IgD-negative memory B cell (primary cell): ENCODE results near the gene UTF1. TPM values are rescaled to one million over a fixed set of nuclear protein-coding genes. Genes with fewer than 3 reads are reported as not detected.
"Not testable (repeated sequence)": the region's sequence is repeated elsewhere in the genome, so short reads cannot be mapped to it uniquely, and the experiment has no call there.

ENCODE experiments used
- H3K27ac Mint-ChIP-seq, 3 donors: one replicate each; pipeline ENCODE4 v1.8.0; 2020 to 2022; ENCODE audit warnings: mild to moderate bottlenecking in 3 of 3, mixed read lengths in 3 of 3, moderate library complexity in 1 of 3
- H3K27me3 Mint-ChIP-seq: one replicate; pipeline ENCODE4 v1.8.0; 2021; ENCODE audit warnings: mixed read lengths
- H3K36me3 Mint-ChIP-seq: one replicate; pipeline ENCODE4 v1.8.0; 2020; ENCODE audit warnings: mild to moderate bottlenecking, mixed read lengths
- H3K4me1 Mint-ChIP-seq, 3 donors: one replicate each; pipeline ENCODE4 v1.8.0; 2020 to 2022; ENCODE audit warnings: mixed read lengths in 3 of 3, mild to moderate bottlenecking in 1 of 3
- H3K4me3 Mint-ChIP-seq, 4 donors: one replicate each; pipeline ENCODE4 v1.8.0; 2020 to 2022; ENCODE audit warnings: mild to moderate bottlenecking in 4 of 4, mixed read lengths in 4 of 4, moderate library complexity in 3 of 4
- H3K9me3 Mint-ChIP-seq, 3 donors: one replicate each; pipeline ENCODE4 v1.8.0; 2020 to 2021; ENCODE audit warnings: mixed read lengths in 3 of 3, mild to moderate bottlenecking in 1 of 3
- polyA plus RNA-seq: library from polyadenylated mRNA; unstranded; fragments of 300-500 nt; fragmentation: Illumina TruSeq; gene quantifications from one replicate; pipeline ENCODE4 v1.2.3, GENCODE V29; 2021

UTF1 gene
- polyA plus RNA-seq, 1 donor from 2014 or later = not detected

DNA sequence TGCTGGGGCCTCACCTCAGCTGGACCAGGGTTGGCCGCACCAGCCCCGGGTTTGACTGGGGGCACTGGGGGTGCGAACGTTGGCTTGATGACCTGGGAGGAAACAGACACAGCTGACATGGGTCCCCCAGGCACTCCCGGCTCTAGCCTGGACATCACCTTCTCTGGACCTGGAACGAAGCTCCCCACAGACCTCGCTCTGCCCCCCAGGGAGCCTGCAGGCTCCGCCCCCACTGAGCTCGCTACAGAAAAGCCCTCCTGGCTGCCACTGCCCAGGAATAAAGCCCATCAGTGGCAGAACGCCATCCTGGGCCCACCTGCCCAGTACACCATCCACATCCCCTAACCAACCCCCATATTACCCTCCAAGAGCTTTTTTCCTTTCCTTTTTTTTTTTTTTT is 33.7 kb downstream of the UTF1 start:
- Mint-ChIP-seq H3K36me3 (peaks cover 1% of the 10 kb centered on the region), H3K4me1 (peaks cover 16 to 34% (median 19%) of the 10 kb centered on the region in 3 donors), H3K27ac (peak overlapping the region in 2 of 3 donors; percentile 27 to 90), H3K9me3 (no peaks in the 10 kb centered on the region), H3K4me3 (peak overlapping the region in 2 of 4 donors; percentile 70 to 76), H3K27me3 (no peaks in the 10 kb centered on the region)

GRCh38 chr10:133264461-133264860 is 34.4 kb downstream of the UTF1 start:
- H3K4me3 Mint-ChIP-seq = peak overlapping the region; percentile 8 to 90 (median 76)
- H3K9me3 Mint-ChIP-seq = no peaks in the 10 kb centered on the region
- peaks cover 1% of the 10 kb centered on the region for H3K36me3 Mint-ChIP-seq
- peaks cover 10 to 29% (median 13%) of the 10 kb centered on the region in 3 donors for H3K4me1 Mint-ChIP-seq
- no peaks in the 10 kb centered on the region for H3K27me3 Mint-ChIP-seq
- H3K27ac Mint-ChIP-seq = peak overlapping the region in 2 of 3 donors; percentile 90

- not testable (repeated sequence) for H3K27me3 Mint-ChIP-seq, H3K27ac Mint-ChIP-seq, H3K9me3 Mint-ChIP-seq, H3K36me3 Mint-ChIP-seq
- H3K4me3 Mint-ChIP-seq = peak overlapping the region in 2 of 4 donors; percentile 40 to 90
- H3K4me1 Mint-ChIP-seq = peaks cover 8 to 25% (median 13%) of the 10 kb centered on the region in 3 donors
Measured at GRCh38 chr10:133265052-133265451, 35.0 kb downstream of the UTF1 start.

GRCh38 chr10:133266056-133266795 is 36.2 kb downstream of the UTF1 start:
- Mint-ChIP-seq H3K36me3 (peaks cover 1% of the 10 kb centered on the region), H3K4me3 (peak overlapping the region in 1 of 4 donors; percentile 40), H3K9me3 (no peaks in the 10 kb centered on the region), H3K27ac (no peak overlapping the region), H3K4me1 (peaks cover 8 to 17% (median 10%) of the 10 kb centered on the region in 3 donors), H3K27me3 (no peaks in the 10 kb centered on the region)

- H3K27ac Mint-ChIP-seq = no peak overlapping the region
- no peaks in the 10 kb centered on the region for H3K27me3 Mint-ChIP-seq
- H3K4me3 Mint-ChIP-seq = no peak overlapping the region
- peaks cover 1% of the 10 kb centered on the region for H3K36me3 Mint-ChIP-seq
- peaks cover 8 to 17% (median 10%) of the 10 kb centered on the region in 3 donors for H3K4me1 Mint-ChIP-seq
- no peaks in the 10 kb centered on the region for H3K9me3 Mint-ChIP-seq
Measured at GRCh38 chr10:133267293-133267692, 37.3 kb downstream of the UTF1 start.

- Mint-ChIP-seq H3K36me3 (peaks cover 1% of the 10 kb centered on the region), H3K4me1 (peaks cover 8 to 17% (median 10%) of the 10 kb centered on the region in 3 donors), H3K9me3 (no peaks in the 10 kb centered on the region), H3K4me3 (no peak overlapping the region), H3K27ac (no peak overlapping the region), H3K27me3 (no peaks in the 10 kb centered on the region)
Measured at GRCh38 chr10:133267829-133268228, 37.8 kb downstream of the UTF1 start.

DNA sequence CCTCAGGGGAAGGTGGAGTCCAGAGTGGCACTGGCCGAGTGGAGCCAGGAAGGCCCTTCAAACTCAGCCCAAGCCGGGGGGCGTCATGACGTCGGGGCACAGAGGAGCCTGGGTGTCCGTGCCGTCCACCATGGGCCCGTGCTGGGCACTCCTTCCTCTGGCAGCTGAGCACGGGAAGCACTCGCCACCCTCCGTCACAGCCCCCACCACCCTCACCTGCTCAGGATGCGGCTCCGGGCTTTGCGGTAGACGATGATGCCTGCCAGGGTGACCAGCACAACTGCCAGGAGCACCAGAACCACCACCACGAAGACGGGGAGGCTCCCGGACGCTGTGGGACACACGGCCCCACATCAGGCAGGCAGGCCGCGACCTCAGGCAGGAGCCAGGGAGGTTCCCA is 38.5 kb downstream of the UTF1 start:
- Mint-ChIP-seq H3K27me3 (no peaks in the 10 kb centered on the region), H3K27ac (peak overlapping the region in 1 of 3 donors; percentile 39), H3K36me3 (peaks cover 1% of the 10 kb centered on the region), H3K4me1 (peaks cover 8 to 14% (median 10%) of the 10 kb centered on the region in 3 donors), H3K4me3 (no peak overlapping the region), H3K9me3 (no peaks in the 10 kb centered on the region)

- Mint-ChIP-seq H3K27me3 (no peaks in the 10 kb centered on the region), H3K4me3 (no peak overlapping the region), H3K27ac (no peak overlapping the region), H3K36me3 (peaks cover 1% of the 10 kb centered on the region), H3K9me3 (no peaks in the 10 kb centered on the region), H3K4me1 (peaks cover 5 to 10% (median 6%) of the 10 kb centered on the region in 3 donors)
Measured at GRCh38 chr10:133269367-133269766, 39.4 kb downstream of the UTF1 start.

GRCh38 chr10:133270204-133270603 is 40.2 kb downstream of the UTF1 start:
- H3K27ac Mint-ChIP-seq = peak overlapping the region in 1 of 3 donors; percentile 51

GRCh38 chr10:133270773-133271297 is 40.8 kb downstream of the UTF1 start:
- Mint-ChIP-seq H3K36me3 (no peaks in the 10 kb centered on the region), H3K9me3 (no peaks in the 10 kb centered on the region), H3K4me1 (peaks cover 0 to 4% (median 3%) of the 10 kb centered on the region in 3 donors), H3K27ac (no peak overlapping the region), H3K27me3 (no peaks in the 10 kb centered on the region), H3K4me3 (no peak overlapping the region)

More at GRCh38 chr10:133270204-133270603, 40.2 kb downstream of the UTF1 start:
- no peaks in the 10 kb centered on the region for H3K36me3 Mint-ChIP-seq
- no peak overlapping the region for H3K4me3 Mint-ChIP-seq
- H3K27me3 Mint-ChIP-seq = no peaks in the 10 kb centered on the region
- H3K9me3 Mint-ChIP-seq = no peaks in the 10 kb centered on the region
- peaks cover 3 to 6% (median 5%) of the 10 kb centered on the region in 3 donors for H3K4me1 Mint-ChIP-seq

DNA sequence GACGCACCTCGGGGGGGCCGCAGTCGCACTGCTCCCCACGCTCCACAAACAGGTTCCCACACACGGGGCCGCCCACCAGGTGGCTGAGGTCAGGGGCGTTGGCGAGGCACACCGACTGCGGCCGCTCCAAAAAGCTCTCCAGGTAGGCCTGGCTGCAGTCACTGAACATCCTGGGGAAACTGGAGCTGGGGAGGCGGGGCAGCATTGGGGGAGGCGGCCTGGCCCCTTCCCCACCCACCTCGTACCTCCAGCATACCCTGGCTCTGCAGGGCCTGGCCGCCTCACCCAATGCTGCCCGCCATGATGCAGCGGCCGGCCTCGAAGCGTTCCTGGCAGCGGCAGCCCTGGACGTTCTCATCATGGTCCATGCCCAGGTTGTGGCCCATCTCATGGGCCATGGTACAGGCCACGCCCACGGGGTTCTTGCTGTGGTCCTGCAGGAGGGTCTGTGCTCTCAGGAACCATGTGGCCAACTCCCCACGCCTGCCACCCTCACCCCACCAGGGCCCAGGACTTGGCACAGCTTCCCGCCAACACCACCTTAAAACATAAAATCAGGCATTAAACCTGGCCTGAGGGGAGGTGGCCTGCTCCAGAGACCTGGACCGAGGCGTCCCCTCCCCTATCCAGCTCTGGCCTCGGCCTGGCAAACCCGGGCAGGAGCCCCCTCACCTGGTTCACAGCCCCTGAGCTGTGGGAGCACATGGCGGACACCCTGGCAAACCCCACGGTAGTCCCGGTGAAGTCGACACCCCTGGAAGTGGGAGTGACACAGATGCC is 41.7 kb downstream of the UTF1 start:
- H3K27ac Mint-ChIP-seq = peak overlapping the region in 1 of 3 donors; percentile 50
- no peaks in the 10 kb centered on the region for H3K27me3 Mint-ChIP-seq
- H3K9me3 Mint-ChIP-seq = no peaks in the 10 kb centered on the region
- H3K36me3 Mint-ChIP-seq = no peaks in the 10 kb centered on the region
- peak overlapping the region in 1 of 4 donors; percentile 27 for H3K4me3 Mint-ChIP-seq
- H3K4me1 Mint-ChIP-seq = peaks cover 0 to 4% (median 0%) of the 10 kb centered on the region in 3 donors

DNA sequence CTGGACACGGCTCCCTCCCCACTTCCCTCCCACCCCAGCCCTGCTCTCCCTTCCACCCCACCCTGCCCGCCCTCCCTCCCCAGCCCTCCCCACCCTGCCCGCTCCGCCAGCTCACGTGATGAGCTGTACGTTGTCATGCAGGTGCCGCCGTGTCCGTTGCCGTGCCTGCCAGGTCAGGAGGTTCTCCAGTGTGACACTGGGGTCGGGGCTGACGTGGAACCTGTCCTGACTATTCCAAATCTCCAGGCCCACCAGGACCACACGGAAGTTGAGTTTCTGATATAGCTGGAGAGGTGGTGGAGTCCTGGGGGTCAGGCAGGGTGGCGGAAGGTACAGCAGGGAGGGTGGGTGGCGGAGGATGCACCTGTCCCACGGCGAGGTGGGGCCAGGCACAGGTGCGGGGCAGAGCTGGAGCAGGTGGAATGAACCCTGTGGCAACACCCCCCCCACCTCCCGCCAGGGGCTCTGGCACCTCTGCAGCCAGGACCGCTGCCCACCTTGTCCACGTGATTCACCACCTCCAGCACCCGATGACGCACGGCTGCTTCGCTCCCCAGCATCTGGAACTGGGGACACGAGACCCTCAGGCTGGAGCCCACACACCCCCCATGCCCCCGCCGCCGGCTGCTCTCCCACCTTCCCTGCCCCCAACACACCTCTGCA is 42.4 kb downstream of the UTF1 start:
- Mint-ChIP-seq H3K9me3 (no peaks in the 10 kb centered on the region), H3K4me1 (peaks cover 0 to 4% (median 0%) of the 10 kb centered on the region in 3 donors), H3K4me3 (no peak overlapping the region), H3K36me3 (no peaks in the 10 kb centered on the region), H3K27me3 (no peaks in the 10 kb centered on the region), H3K27ac (peak overlapping the region in 1 of 3 donors; percentile 50)

- no peak overlapping the region for H3K4me3 Mint-ChIP-seq
- peaks cover 4 to 7% (median 4%) of the 10 kb centered on the region in 3 donors for H3K4me1 Mint-ChIP-seq
- H3K36me3 Mint-ChIP-seq = no peaks in the 10 kb centered on the region
- H3K27me3 Mint-ChIP-seq = no peaks in the 10 kb centered on the region
- no peaks in the 10 kb centered on the region for H3K9me3 Mint-ChIP-seq
- H3K27ac Mint-ChIP-seq = peak overlapping the region in 2 of 3 donors; percentile 7 to 16
Measured at GRCh38 chr10:133272964-133273420, 43.0 kb downstream of the UTF1 start.

DNA sequence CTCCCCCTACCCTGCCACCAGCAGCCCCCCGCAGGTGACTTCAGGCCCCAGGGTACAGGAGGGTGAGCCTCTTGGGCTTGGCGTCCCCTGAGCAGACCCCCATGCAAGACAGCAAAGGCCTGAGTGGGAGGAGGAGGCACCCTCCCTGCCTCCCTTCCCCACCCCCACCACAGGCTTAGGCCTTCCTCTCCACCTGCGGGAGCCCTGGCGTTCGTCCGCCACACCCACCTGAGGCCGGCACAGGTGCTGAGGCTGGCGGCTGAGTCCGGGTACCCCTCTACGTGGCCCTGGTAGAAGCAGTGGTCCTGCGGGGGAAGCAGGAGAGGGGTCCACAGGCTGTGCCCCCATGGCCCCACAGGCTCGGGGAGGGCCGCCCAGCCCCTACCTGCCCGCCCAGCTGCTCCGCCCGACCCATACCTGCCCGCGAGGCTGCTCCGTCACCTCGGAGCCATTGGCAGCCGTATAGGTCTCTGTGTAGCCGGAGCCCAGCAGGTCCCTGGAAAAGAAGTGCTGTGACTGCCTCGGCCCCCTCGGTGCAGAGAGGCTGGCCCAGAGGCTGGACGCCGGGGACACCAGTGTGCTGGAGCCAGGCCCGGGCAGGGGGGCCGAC is 43.6 kb downstream of the UTF1 start:
- H3K27ac Mint-ChIP-seq = peak overlapping the region in 2 of 3 donors; percentile 7 to 73
- peaks cover 2% of the 10 kb centered on the region for H3K27me3 Mint-ChIP-seq
- no peaks in the 10 kb centered on the region for H3K9me3 Mint-ChIP-seq
- H3K36me3 Mint-ChIP-seq = no peaks in the 10 kb centered on the region
- H3K4me1 Mint-ChIP-seq = peaks cover 10 to 13% (median 11%) of the 10 kb centered on the region in 3 donors
- peak overlapping the region in 1 of 4 donors; percentile 12 for H3K4me3 Mint-ChIP-seq
